SIG-M5 (cell line): Measurements from ENCODE around the gene SLC39A13.
A peak's percentile ranks its signal among the peaks of the same experiment; 100 is the strongest.

Source experiments
- DNase-seq: peaks from one replicate; lab custom pipeline; 2025; lab: John Stamatoyannopoulos, UW

The SLC39A13 gene

DNA sequence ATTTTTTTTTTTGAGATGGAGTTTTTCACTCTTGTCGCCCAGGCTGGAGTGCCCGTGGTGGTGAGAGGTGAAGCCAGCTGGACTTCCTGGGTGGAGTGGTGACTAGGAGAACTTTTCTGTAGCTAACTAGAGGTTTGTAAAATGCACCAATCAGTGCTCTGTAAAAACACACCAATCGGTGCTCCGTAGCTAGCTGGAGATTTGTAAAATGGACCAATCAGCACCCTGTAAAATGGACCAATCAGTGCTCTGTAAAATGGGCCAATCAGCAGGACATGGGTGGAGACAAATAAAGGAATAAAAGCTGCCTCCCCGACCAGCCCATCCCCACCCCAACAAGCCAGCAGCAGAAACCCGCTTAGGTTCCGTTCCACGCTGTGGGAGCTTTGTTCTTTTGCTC, 45.0 kb downstream of the SLC39A13 start:
- no peak for DNase-seq

DNA sequence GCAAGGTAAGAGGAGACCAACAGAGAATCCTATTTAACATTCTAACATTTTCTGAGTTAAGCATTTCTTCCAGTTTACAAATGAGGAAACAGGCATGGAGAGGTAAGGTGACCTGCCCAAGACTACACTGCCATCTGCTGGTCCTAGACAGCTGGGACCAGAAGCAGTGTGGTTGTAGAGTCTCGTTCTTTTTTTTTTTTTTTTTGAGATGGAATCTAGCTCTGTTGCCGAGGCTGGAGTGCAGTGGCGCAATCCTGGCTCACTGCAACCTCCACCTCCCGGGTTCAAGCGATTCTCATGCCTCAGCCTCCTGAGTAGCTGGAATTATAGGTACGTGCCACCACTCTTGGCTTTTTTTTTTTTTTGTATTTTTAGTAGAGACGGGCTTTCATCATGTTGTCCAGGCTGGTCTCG, 45.9 kb downstream of the SLC39A13 start:
- DNase-seq: peak; percentile 7

DNA sequence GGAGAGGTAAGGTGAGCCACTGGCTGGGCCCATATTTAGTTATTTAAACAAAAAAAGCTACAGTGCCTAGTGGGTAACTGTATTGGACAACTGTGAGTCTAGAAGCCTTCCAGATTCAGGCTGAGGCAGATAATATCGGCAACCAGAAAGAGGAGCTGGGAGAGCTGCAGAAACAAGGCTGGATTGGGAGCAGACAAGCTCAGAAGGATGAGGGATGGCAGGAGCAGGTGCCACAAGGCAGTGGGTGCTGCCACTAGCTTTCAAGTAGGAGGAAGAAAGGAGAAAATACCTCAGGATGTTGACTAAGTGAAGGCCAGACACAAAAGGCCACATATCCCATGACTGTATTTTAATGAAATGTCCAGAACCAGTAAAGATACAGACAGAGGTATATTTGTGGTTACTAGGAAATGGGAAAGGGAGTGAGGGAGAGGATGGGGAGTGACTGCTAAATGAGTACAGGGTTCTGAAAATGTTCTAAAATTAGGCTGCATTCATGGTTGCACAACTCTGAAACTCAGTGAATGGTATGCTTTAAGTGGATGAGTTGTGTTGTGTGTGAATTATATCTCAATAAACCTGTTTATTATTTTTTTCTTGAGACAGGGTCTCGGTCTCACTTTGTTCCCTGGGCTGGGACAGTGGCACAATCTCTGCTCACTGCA, 52.3 kb downstream of the SLC39A13 start:
- no peak for DNase-seq

DNA sequence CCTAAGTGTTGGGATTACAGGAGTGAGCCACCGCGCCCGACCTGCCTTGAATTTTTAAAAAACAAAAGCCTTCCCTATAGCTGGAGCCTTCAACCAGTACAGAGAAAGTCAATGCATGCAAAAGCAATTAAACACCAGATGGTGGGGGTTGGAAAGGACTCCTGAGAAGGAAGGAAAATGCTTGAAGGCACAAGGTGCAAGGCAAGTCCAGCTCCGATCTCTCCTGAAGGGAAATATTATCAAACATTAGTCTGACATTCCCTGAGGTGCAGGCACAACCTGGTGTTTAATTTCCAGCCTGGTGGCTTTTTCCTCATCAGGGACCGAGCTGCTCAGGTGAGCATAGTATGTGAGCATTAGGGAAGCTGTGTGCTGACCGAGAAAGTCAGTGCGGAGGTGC, 53.5 kb downstream of the SLC39A13 start:
- DNase-seq: no peak

DNA sequence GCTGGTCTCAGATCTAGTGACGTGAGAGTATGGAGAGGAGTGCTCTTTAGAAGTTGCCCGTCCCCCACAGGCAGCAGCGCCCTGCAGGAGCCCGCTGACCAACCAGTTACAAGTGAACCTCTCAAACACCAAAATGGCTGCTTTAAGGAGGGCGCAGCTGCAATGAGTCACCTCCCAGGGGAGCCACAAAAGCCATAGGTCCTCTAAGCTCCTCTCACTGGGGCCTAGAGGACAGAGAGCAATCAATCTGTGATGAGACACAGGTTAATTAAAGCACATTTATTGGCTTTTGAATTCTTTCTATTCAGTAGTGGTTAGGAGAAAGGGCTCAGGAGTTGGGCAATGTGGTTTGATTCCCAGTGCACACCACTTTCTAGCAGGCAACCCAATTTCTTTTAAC, 56.1 kb downstream of the SLC39A13 start:
- DNase-seq: no peak
